Stimulated activated CD8-positive, alpha-beta memory T cell treated with anti-CD3 and anti-CD28 coated beads, Interleukin-12 subunit alpha, Interleukin-12 subunit beta, amount 100 ng/mL, for 24 hours (primary cell): ENCODE measurements around the gene NCOA4.
"Not testable (repeated sequence)": the region's sequence is repeated elsewhere in the genome, so short reads cannot be mapped to it uniquely, and the experiment has no call there.

ENCODE experiments used
- DNase-seq: peaks from one replicate; pipeline ENCODE4 v3.0.0-alpha.2; 2020; ENCODE audit errors: extremely low read depth

Gene NCOA4

GRCh38 chr10:46019569-46020343 is 10.7 kb downstream of the NCOA4 start:
- DNase-seq, result no peak

GRCh38 chr10:46019177-46019528 is 11.3 kb downstream of the NCOA4 start:
- no peak for DNase-seq

GRCh38 chr10:46018453-46019176 is 11.8 kb downstream of the NCOA4 start:
- no peak for DNase-seq

GRCh38 chr10:46017733-46018132 is 12.7 kb downstream of the NCOA4 start:
- DNase-seq, result no peak

GRCh38 chr10:46016811-46017210 is 13.6 kb downstream of the NCOA4 start:
- no peak for DNase-seq

GRCh38 chr10:46016190-46016589 is 14.2 kb downstream of the NCOA4 start:
- no peak for DNase-seq

- DNase-seq, result no peak
These were observed 15.6 kb downstream of the NCOA4 start for GRCh38 chr10:46014683-46015405.

- DNase-seq, result no peak
These were observed 16.2 kb downstream of the NCOA4 start for GRCh38 chr10:46014206-46014605.

GRCh38 chr10:46012746-46013145 is 17.7 kb downstream of the NCOA4 start:
- DNase-seq, result no peak

GRCh38 chr10:46006219-46006618 is 24.2 kb downstream of the NCOA4 start:
- no peak for DNase-seq

GRCh38 chr10:46005383-46005782 is 25.0 kb downstream of the NCOA4 start:
- DNase-seq, result no peak

GRCh38 chr10:46004963-46005362 is 25.5 kb downstream of the NCOA4 start:
- no peak for DNase-seq

GRCh38 chr10:46002916-46003693 is 27.3 kb downstream of the NCOA4 start:
- DNase-seq, result no peak

- not testable (repeated sequence) for DNase-seq
These were observed 28.2 kb downstream of the NCOA4 start for GRCh38 chr10:46002189-46002687.

- DNase-seq, result no peak
These were observed 29.2 kb downstream of the NCOA4 start for GRCh38 chr10:46001187-46001756.

GRCh38 chr10:46000538-46000937 is 29.9 kb downstream of the NCOA4 start:
- no peak for DNase-seq

- DNase-seq, result not testable (repeated sequence)
These were observed 30.5 kb downstream of the NCOA4 start for GRCh38 chr10:45999955-46000354.

- no peak for DNase-seq
These were observed 32.2 kb downstream of the NCOA4 start for GRCh38 chr10:45997994-45998763.

GRCh38 chr10:45997557-45997956 is 32.9 kb downstream of the NCOA4 start:
- no peak for DNase-seq

GRCh38 chr10:45985590-45985989 is 44.8 kb downstream of the NCOA4 start:
- not testable (repeated sequence) for DNase-seq

- not testable (repeated sequence) for DNase-seq
These were observed 46.0 kb downstream of the NCOA4 start for GRCh38 chr10:45984473-45984872.
